H1 (cell line): ENCODE results near the gene ADGRB3. TPM values are rescaled to one million over a fixed set of nuclear protein-coding genes. Genes with fewer than 3 reads are reported as not detected.
A peak's percentile ranks its signal among the peaks of the same experiment; 100 is the strongest.

ENCODE experiments used
- CTCF ChIA-PET: fragments of 300-600 bp; sonication (Branson Sonifier 250); formaldehyde crosslinking; loops from one replicate; lab custom pipeline; 2021; ENCODE audit not compliant: partially characterized antibody; lab: Charles Lee
- POLR2A ChIA-PET: fragments of 300-600 bp; sonication (Branson Sonifier 250); formaldehyde crosslinking; loops from one replicate; lab custom pipeline; 2021; ENCODE audit warnings: inconsistent platforms; ENCODE audit not compliant: partially characterized antibody; lab: Charles Lee
- DNase-seq, 2 experiments: peaks; one replicate each; pipeline versions ENCODE4 v3.0.0 to v3.0.0-alpha.2; 2010 to 2022; ENCODE audit warnings: low spot score in 2 of 2, low read depth in 1 of 2, mixed read lengths in 1 of 2
- FAIRE-seq: peaks from 2 replicates; lab custom pipeline; 2011; peaks lifted over from hg19 to GRCh38; lab: Jason Lieb, UNC
- H2AFZ ChIP-seq: 2 replicates; pipeline ENCODE4 v1.8.1; 2012; ENCODE audit warnings: low read length, inconsistent platforms
- H2AK5ac ChIP-seq: 2 replicates; pipeline ENCODE4 v1.6.1; 2013; ENCODE audit warnings: low read depth, low read length
- H2BK120ac ChIP-seq: replicated peaks from 2 replicates; pipeline ENCODE3; 2013; ENCODE audit warnings: low read depth, low read length, inconsistent platforms
- H2BK12ac ChIP-seq: 2 replicates; pipeline ENCODE4 v1.6.1; 2013; ENCODE audit warnings: low read depth, low read length
- H2BK15ac ChIP-seq: 2 replicates; pipeline ENCODE4 v1.6.1; 2013; ENCODE audit warnings: low read length
- H2BK20ac ChIP-seq: 2 replicates; pipeline ENCODE4 v1.6.1; 2013; ENCODE audit warnings: low read length
- H2BK5ac ChIP-seq: 2 replicates; pipeline ENCODE4 v1.6.1; 2013; ENCODE audit warnings: low read depth, low read length
- H3K14ac ChIP-seq: 2 replicates; pipeline ENCODE4 v1.6.1; 2013; ENCODE audit warnings: inconsistent platforms; ENCODE audit not compliant: insufficient read length
- H3K18ac ChIP-seq: 2 replicates; pipeline ENCODE4 v1.6.1; 2013; ENCODE audit warnings: low read length; ENCODE audit errors: extremely low read depth
- H3K23ac ChIP-seq: 2 replicates; pipeline ENCODE4 v1.6.1; 2013; ENCODE audit warnings: inconsistent platforms; ENCODE audit not compliant: insufficient read length
- H3K23me2 ChIP-seq: 2 replicates; pipeline ENCODE4 v1.6.1; 2013; ENCODE audit warnings: low read depth, low read length
- H3K27ac ChIP-seq: 2 replicates; pipeline ENCODE4 v1.6.1; 2011; ENCODE audit warnings: low read depth, low read length, inconsistent platforms
- H3K27me3 ChIP-seq, 4 experiments: replicated peaks in 1 of 4; 1 replicate in 1 of 4; 2 replicates in 3 of 4; pipeline versions ENCODE4 v1.6.1 to v1.8.1; 2011 to 2013; ENCODE audit warnings: low read length in 3 of 4, mild to moderate bottlenecking in 3 of 4, inconsistent platforms in 2 of 4, mixed read lengths in 2 of 4, moderate library complexity in 1 of 4; ENCODE audit not compliant: control insufficient read depth in 3 of 4, insufficient read depth in 3 of 4; ENCODE audit errors: extremely low read depth in 1 of 4
- H3K36me3 ChIP-seq, 4 experiments: 2 replicates each; pipeline versions ENCODE4 v1.6.1 to v1.8.1; 2011 to 2013; ENCODE audit warnings: mild to moderate bottlenecking in 4 of 4, low read length in 3 of 4, moderate library complexity in 2 of 4, control low read depth in 1 of 4, inconsistent platforms in 1 of 4; ENCODE audit not compliant: insufficient read depth in 4 of 4, control insufficient read depth in 2 of 4
- H3K4ac ChIP-seq: replicated peaks from 2 replicates; pipeline ENCODE3; 2013; ENCODE audit warnings: low read length, low read depth, mixed read lengths, inconsistent platforms; ENCODE audit not compliant: insufficient read length
- H3K4me1 ChIP-seq, 4 experiments: replicated peaks in 1 of 4; 1 replicate in 1 of 4; 2 replicates in 3 of 4; pipeline versions ENCODE4 v1.6.1 to v1.8.1; 2011 to 2013; ENCODE audit warnings: low read length in 3 of 4, inconsistent platforms in 2 of 4, mixed read lengths in 1 of 4; ENCODE audit not compliant: insufficient read depth in 4 of 4, control insufficient read depth in 3 of 4
- H3K4me2 ChIP-seq, 2 experiments: 2 replicates each; pipeline versions ENCODE4 v1.6.1 to v1.8.1; 2011 to 2013; ENCODE audit warnings: low read depth in 2 of 2, low read length in 2 of 2, control low read depth in 1 of 2, inconsistent platforms in 1 of 2, mild to moderate bottlenecking in 1 of 2; ENCODE audit not compliant: insufficient read depth in 1 of 2
- H3K4me3 ChIP-seq, 4 experiments: fragments of 200-600, 300-600 bp in 1 of 4; sonication (generic), shearing (Covaris generic), sonication (Bioruptor Twin) in 1 of 4; 2 replicates each; pipeline versions ENCODE4 v1.5.1 to v1.8.1; 2011 to 2016; ENCODE audit warnings: low read length in 4 of 4, low read depth in 3 of 4, control low read depth in 2 of 4, inconsistent platforms in 2 of 4, mild to moderate bottlenecking in 2 of 4, mixed read lengths in 1 of 4, moderate library complexity in 1 of 4; ENCODE audit not compliant: insufficient read depth in 2 of 4; ENCODE audit errors: extremely low read depth in 1 of 4
- H3K56ac ChIP-seq: replicated peaks from 2 replicates; pipeline ENCODE3; 2013; ENCODE audit warnings: low read depth, mild to moderate bottlenecking, mixed read lengths, low read length, inconsistent platforms; ENCODE audit not compliant: insufficient read length
- H3K79me1 ChIP-seq: 2 replicates; pipeline ENCODE4 v1.6.1; 2013; ENCODE audit warnings: low read depth, low read length, control low read depth
- H3K79me2 ChIP-seq, 2 experiments: 2 replicates each; pipeline versions ENCODE4 v1.6.1 to v1.8.1; 2012 to 2013; ENCODE audit warnings: low read length in 2 of 2, mild to moderate bottlenecking in 2 of 2, inconsistent platforms in 1 of 2; ENCODE audit not compliant: insufficient read depth in 2 of 2, control insufficient read depth in 1 of 2
- H3K9ac ChIP-seq, 4 experiments: replicated peaks in 1 of 4; 1 replicate in 1 of 4; 2 replicates in 3 of 4; pipeline versions ENCODE4 v1.6.1 to v1.8.1; 2011 to 2013; ENCODE audit warnings: low read depth in 3 of 4, low read length in 3 of 4, control low read depth in 2 of 4, mild to moderate bottlenecking in 2 of 4, moderate library complexity in 2 of 4, inconsistent platforms in 1 of 4; ENCODE audit errors: extremely low read depth in 1 of 4
- H3K9me3 ChIP-seq, 2 experiments: 2 replicates each; pipeline versions ENCODE4 v1.6.1 to v1.8.1; 2012 to 2013; ENCODE audit warnings: mild to moderate bottlenecking in 2 of 2, moderate library complexity in 2 of 2, control low read depth in 1 of 2, inconsistent platforms in 1 of 2, low read depth in 1 of 2, low read length in 1 of 2, mixed read lengths in 1 of 2; ENCODE audit not compliant: insufficient read depth in 2 of 2
- H4K20me1 ChIP-seq, 2 experiments: replicated peaks in 1 of 2; 2 replicates each; pipeline versions ENCODE3 to v1.8.1; 2011 to 2013; ENCODE audit warnings: inconsistent platforms in 2 of 2, low read length in 2 of 2, mild to moderate bottlenecking in 1 of 2; ENCODE audit not compliant: insufficient read depth in 2 of 2, control insufficient read depth in 1 of 2
- H4K5ac ChIP-seq: 2 replicates; pipeline ENCODE4 v1.6.1; 2013; ENCODE audit warnings: low read length, low read depth, mixed read lengths, inconsistent platforms; ENCODE audit not compliant: insufficient read length
- H4K8ac ChIP-seq: 2 replicates; pipeline ENCODE4 v1.8.0; 2013; ENCODE audit warnings: mild to moderate bottlenecking, moderate library complexity, low read length, inconsistent platforms; ENCODE audit not compliant: insufficient read depth; ENCODE audit errors: extremely low read depth
- H4K91ac ChIP-seq: replicated peaks from 2 replicates; pipeline ENCODE3; 2013; ENCODE audit warnings: low read length, mixed read lengths, inconsistent platforms; ENCODE audit not compliant: insufficient read length
- CTCF ChIP-seq, 3 experiments: IDR thresholded peaks; 1 replicate in 2 of 3; 2 replicates in 1 of 3; pipeline versions ENCODE4 v1.5.1 to v1.6.1; 2011; ENCODE audit warnings: low read length in 3 of 3, mild to moderate bottlenecking in 3 of 3, inconsistent platforms in 2 of 3, low read depth in 1 of 3, moderate library complexity in 1 of 3; ENCODE audit not compliant: insufficient read depth in 1 of 3; ENCODE audit errors: control extremely low read depth in 1 of 3
- MAX ChIP-seq: IDR thresholded peaks from 2 replicates; pipeline ENCODE4 v1.6.1; 2012; ENCODE audit warnings: inconsistent platforms
- USF2 ChIP-seq: IDR thresholded peaks from 2 replicates; pipeline ENCODE4 v1.6.1; 2011; ENCODE audit warnings: low read length, improper control_type of control experiment
- YY1 ChIP-seq: IDR thresholded peaks from 2 replicates; pipeline ENCODE4 v1.6.1; 2011; ENCODE audit warnings: low read depth, mild to moderate bottlenecking, low read length
- WGBS, 2 experiments: shearing (Covaris generic) in 1 of 2; methylation state at CpG; one replicate each; pipeline versions ENCODE4 v1.1.6 to v1.1.7; 2013 to 2015; ENCODE audit warnings: low lambda C conversion rate in 2 of 2, mixed read lengths in 2 of 2, inconsistent platforms in 1 of 2, low coverage in 1 of 2, missing lambda C conversion rate in 1 of 2; ENCODE audit not compliant: insufficient replicate concordance in 2 of 2, insufficient coverage in 1 of 2, insufficient read length in 1 of 2; ENCODE audit errors: extremely low coverage in 1 of 2, missing lambda C conversion rate in 1 of 2; 5-methylcytosine and 5-hydroxymethylcytosine counted together
- polyA plus RNA-seq, 7 experiments: library from polyadenylated mRNA; depleted of rRNA in 3 of 7; stranded (reverse) in 5 of 7; unstranded in 2 of 7; fragments of >200 nt in 5 of 7; fragments of 200-250 nt in 2 of 7; gene quantifications; 1 replicate in 5 of 7; 2 replicates in 1 of 7; 4 replicates in 1 of 7; pipeline versions ENCODE4 v1.2.1 to v1.2.3, GENCODE V29; 2011 to 2013; ENCODE audit warnings: missing spikeins in 2 of 7, mixed read lengths in 2 of 7
- total RNA-seq: library from RNA; stranded (reverse); fragmentation: NEBNext Ultra II Directional; extraction: Animal tissue kit (Norgen Biotek cat#: 25700); gene quantifications from 2 replicates; pipeline ENCODE4 v1.2.1, GENCODE V29; 2021

The ADGRB3 gene
- total and polyA plus RNA-seq, 2 of the 8 experiments (the other 6 are each of a cell fraction or from before 2014, with no cell fraction given), result 0.35 to 1.2 TPM

GRCh38 chr6:68649669-68650068 lies 14.6 kb downstream of the ADGRB3 start:
- H3K27me3 ChIP-seq, result no peaks in the 10 kb centered on the region
- H3K9me3 ChIP-seq, result no peaks in the 10 kb centered on the region
- no peak overlapping the region for H4K5ac ChIP-seq
- H2BK15ac ChIP-seq, result no peak overlapping the region
- H2BK20ac ChIP-seq, result no peak overlapping the region
- H3K79me1 ChIP-seq, result no peaks in the 10 kb centered on the region
- DNase-seq (no peak), FAIRE-seq (peak; percentile 52)
- H2BK12ac ChIP-seq, result no peak overlapping the region
- no peak overlapping the region for H3K23ac ChIP-seq
- H4K91ac ChIP-seq, result no peak overlapping the region
- no peak overlapping the region for H3K18ac ChIP-seq
- no peak overlapping the region for H3K56ac ChIP-seq
- H4K8ac ChIP-seq, result no peak overlapping the region
- no peak overlapping the region for H3K4me3 ChIP-seq
- H2BK5ac ChIP-seq, result no peak overlapping the region
- TF ChIP-seq MAX (0 out of 2 replicates have a peak, but pooled peaks have one; percentile 32), USF2 (no peak), YY1 (no peak), CTCF (IDR thresholded peaks at IDR 0.05; ENCODE audit: control extremely low read depth in 1 of 3, insufficient read depth in 1 of 3, low read depth in 1 of 3, low read length in 3 of 3) (no peak)
- H3K79me2 ChIP-seq, result no peaks in the 10 kb centered on the region
- no peaks in the 10 kb centered on the region for H3K36me3 ChIP-seq
- H3K4me2 ChIP-seq, result no peak overlapping the region
- H3K9ac ChIP-seq, result no peak overlapping the region
- no peaks in the 10 kb centered on the region; a peak in 1 of 7 replicates for H3K4me1 ChIP-seq
- H3K14ac ChIP-seq, result no peak overlapping the region
- 87% methylated on average over 3 of the region's 3 CpGs; no CpG with 5 or more reads in 1 of the 2 experiments for WGBS, 2 experiments
- no peak overlapping the region for H2AK5ac ChIP-seq
- no peak overlapping the region for H3K4ac ChIP-seq
- H2BK120ac ChIP-seq, result no peak overlapping the region
- H4K20me1 ChIP-seq, result no peaks in the 10 kb centered on the region
- CTCF ChIA-PET, result interaction anchor here (0.6 to 0.8 kb wide), 2 partner anchors 11 to 79 kb away, joined by 3 to 5 read pairs; no protein-coding TSS in a partner anchor
- H3K27ac ChIP-seq, result no peak overlapping the region
- POLR2A ChIA-PET, result no interaction called here
- H2AFZ ChIP-seq, result no peak overlapping the region
- H3K23me2 ChIP-seq, result no peaks in the 10 kb centered on the region
